Activated T-helper 2 cell treated with anti-CD3 and anti-CD28 coated beads, Interferon-gamma antibody, Interleukin-2, Interleukin-4, amounts not matched to agents 10 μg/mL and 5 μg/mL and 100 μg/mL, durations not matched to agents 14 hours and 24 hours and 36 hours (primary cell): ENCODE data around the gene CEACAM16. TPM values are rescaled to one million over a fixed set of nuclear protein-coding genes. Genes with fewer than 3 reads are reported as not detected.
A peak's percentile ranks its signal among the peaks of the same experiment; 100 is the strongest.

Experiments used
- DNase-seq: peaks from one replicate; pipeline ENCODE4 v3.0.0; 2021; ENCODE audit warnings: low spot score
- H3K27ac Mint-ChIP-seq: one replicate; pipeline ENCODE4 v1.8.0; 2021; ENCODE audit warnings: mixed read lengths
- H3K27me3 Mint-ChIP-seq: one replicate; pipeline ENCODE4 v1.8.0; 2021; ENCODE audit warnings: low read depth, mixed read lengths
- H3K36me3 Mint-ChIP-seq: one replicate; pipeline ENCODE4 v1.8.0; 2021; ENCODE audit warnings: low read depth, mixed read lengths
- H3K4me1 Mint-ChIP-seq: one replicate; pipeline ENCODE4 v1.8.0; 2021; ENCODE audit warnings: low read depth, mixed read lengths
- H3K4me3 Mint-ChIP-seq: one replicate; pipeline ENCODE4 v1.8.0; 2021; ENCODE audit warnings: low read depth, mild to moderate bottlenecking, moderate library complexity, mixed read lengths
- H3K9me3 Mint-ChIP-seq: one replicate; pipeline ENCODE4 v1.8.0; 2021; ENCODE audit warnings: mixed read lengths
- intact Hi-C: fragments of 100-400 bp; cut with micrococcal nuclease; formaldehyde crosslinking; loops from one replicate; pipeline ENCODE4 v1.15.1; 2023
- total RNA-seq: library from RNA; stranded (reverse); gene quantifications from 2 replicates; pipeline ENCODE4 v1.2.3, GENCODE V29; 2022

Gene CEACAM16
- total RNA-seq, 1 donor from 2014 or later = not detected

DNA sequence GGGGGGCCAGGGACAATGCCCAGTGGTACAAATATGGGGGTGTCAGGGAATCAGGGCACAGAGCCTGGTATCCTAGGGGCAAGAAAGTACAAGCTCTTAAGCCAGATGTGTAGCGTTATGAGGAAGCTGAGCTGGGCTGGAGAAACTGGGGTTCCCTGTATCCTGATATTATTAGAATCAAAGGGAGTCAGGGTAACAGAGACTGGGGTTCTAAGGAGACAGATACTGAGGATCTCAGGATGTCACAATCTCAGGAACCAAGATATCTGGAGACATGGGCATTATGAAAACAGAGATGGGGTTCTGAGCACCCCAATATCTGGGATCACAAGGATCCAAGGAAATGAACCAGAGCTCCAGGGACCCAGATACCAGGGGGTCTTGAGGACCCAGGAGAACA, 50.3 kb downstream of the CEACAM16 start:
- H3K27me3 Mint-ChIP-seq = peaks cover 3% of the 10 kb centered on the region
- peaks cover 56% of the 10 kb centered on the region for H3K4me1 Mint-ChIP-seq
- H3K4me3 Mint-ChIP-seq = peak overlapping the region; percentile 93
- intact Hi-C loops = no loop called here
- H3K36me3 Mint-ChIP-seq = peaks cover 50% of the 10 kb centered on the region
- peak overlapping the region; percentile 78 for H3K27ac Mint-ChIP-seq
- no peak for DNase-seq
- H3K9me3 Mint-ChIP-seq = no peaks in the 10 kb centered on the region

DNA sequence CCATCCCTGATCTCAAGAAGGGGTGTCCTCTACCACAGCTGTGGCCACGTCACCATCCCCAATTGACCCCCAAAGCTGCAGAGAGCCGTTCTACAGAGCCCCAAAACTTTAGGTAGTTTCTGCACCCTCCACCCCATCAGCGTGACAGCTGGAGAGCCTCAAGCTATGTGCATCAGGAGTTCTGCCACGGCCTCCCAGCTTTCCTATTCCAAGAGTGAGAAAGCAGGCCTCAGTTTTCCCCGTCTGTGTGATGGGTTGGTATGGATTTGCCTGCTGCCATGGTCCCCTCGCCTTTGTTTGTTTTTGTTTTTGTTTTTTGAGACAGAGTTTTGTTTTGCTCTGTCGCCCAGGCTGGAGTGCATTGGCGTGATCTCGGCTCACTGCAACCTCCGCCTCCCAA, 51.0 kb downstream of the CEACAM16 start:
- no peaks in the 10 kb centered on the region for H3K9me3 Mint-ChIP-seq
- peaks cover 3% of the 10 kb centered on the region for H3K27me3 Mint-ChIP-seq
- peak overlapping the region; percentile 93 for H3K4me3 Mint-ChIP-seq
- H3K27ac Mint-ChIP-seq = peak overlapping the region; percentile 78
- intact Hi-C loops = no loop called here
- H3K36me3 Mint-ChIP-seq = peaks cover 56% of the 10 kb centered on the region
- peaks cover 61% of the 10 kb centered on the region for H3K4me1 Mint-ChIP-seq
- no peak for DNase-seq

DNA sequence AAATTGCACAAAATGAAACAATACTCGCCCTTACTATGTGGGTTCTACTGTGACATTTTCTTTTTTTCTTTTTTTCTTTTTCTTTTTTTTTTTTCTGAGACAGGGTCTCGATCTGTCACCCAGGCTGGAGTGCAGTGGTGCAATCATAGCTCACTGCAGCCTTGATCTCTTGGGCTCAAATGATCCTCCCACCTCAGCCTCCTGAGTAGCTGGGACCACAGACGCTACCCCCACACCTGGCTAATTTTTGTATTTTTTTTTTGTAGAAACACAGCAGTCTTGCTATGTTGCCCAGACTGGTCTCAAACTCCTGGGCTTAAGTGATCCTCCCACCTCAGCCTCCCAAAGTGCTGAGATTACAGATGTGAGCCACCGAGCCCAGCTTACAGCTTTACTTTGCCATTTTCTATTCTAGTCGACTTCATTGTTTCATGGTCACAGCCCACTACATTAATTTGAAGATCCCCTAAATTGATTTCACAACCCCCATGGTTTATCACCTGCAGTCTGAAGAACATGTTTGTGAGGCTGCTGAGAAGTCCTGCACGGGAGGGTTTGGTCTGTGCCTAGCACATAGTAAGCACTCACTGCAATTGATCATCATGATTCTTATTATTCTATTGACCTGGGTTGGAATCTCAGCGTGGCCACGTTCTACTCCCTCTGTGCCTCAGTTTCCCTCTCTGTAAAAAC, 53.3 kb downstream of the CEACAM16 start:
- peaks cover 51% of the 10 kb centered on the region for H3K4me1 Mint-ChIP-seq
- H3K27ac Mint-ChIP-seq = peak overlapping the region; percentile 86
- no peaks in the 10 kb centered on the region for H3K9me3 Mint-ChIP-seq
- peak overlapping the region; percentile 93 for H3K4me3 Mint-ChIP-seq
- DNase-seq = no peak
- intact Hi-C loops = loop anchor here (2.0 kb wide), 1 partner anchor 139 kb away; the partner anchor contains the start of gene TOMM40
- no peaks in the 10 kb centered on the region for H3K27me3 Mint-ChIP-seq
- H3K36me3 Mint-ChIP-seq = peaks cover 71% of the 10 kb centered on the region

DNA sequence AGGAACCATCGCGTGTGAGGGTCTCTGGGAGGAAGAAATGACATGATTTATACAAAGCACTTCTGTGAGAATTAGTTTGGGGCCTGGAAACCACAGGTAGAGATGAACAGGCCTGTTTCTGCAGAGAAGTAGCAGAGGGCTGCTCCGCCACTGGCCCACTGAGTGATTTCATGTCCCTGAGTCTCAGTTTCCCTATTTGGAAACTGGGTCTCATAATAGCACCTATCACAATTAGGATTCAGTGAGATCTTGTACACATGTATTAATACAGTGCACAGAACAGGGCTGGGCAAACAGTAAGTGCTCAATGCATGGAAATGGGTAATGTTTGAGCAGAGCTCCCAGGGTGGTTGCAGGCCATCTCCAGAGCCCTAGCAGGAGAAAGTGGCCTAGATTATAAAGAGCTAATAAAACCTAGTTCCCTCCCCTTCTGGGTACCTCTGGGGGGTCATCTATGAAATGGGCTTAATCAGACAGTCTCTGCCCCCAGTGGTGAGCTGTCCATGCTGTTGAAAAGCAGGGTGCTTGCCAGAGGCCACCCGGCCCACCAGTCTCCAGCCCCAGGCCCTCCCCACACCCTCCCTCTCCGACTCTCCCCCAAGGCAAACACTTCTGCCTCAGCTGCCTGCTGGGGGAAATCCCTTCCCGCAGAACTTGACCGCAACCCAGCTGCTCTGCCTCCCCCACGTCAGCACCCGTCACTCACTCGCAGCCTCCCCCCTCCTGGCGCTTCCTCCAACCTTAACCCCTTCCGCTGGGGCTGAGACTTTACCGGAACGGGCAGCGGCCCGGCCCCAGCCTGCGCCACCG, 54.1 kb downstream of the CEACAM16 start:
- H3K27ac Mint-ChIP-seq = peak overlapping the region; percentile 86
- intact Hi-C loops = loop anchor here (1.0 to 2.0 kb wide), 2 partner anchors 17 to 138 kb away; partner anchors contain the start of gene TOMM40
- H3K9me3 Mint-ChIP-seq = no peaks in the 10 kb centered on the region
- peaks cover 77% of the 10 kb centered on the region for H3K36me3 Mint-ChIP-seq
- DNase-seq = peak; percentile 96
- peak overlapping the region; percentile 93 for H3K4me3 Mint-ChIP-seq
- peaks cover 49% of the 10 kb centered on the region for H3K4me1 Mint-ChIP-seq
- H3K27me3 Mint-ChIP-seq = no peaks in the 10 kb centered on the region

DNA sequence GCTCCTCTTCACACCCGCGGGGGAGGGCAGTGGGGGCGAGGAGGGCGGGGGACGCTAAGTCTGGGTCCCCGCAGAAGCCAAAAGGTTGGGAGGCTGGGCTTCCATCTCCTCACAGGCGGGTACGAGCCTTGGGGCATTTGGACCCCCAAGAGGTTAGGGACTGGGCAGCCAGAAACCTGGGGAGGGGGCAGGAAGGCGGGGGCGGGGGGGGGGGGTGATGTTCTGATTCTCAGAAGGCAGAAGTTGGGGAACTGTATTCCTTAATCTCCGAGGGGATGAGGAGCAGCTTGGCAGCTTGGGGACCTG, 54.6 kb downstream of the CEACAM16 start:
- H3K9me3 Mint-ChIP-seq = no peaks in the 10 kb centered on the region

DNA sequence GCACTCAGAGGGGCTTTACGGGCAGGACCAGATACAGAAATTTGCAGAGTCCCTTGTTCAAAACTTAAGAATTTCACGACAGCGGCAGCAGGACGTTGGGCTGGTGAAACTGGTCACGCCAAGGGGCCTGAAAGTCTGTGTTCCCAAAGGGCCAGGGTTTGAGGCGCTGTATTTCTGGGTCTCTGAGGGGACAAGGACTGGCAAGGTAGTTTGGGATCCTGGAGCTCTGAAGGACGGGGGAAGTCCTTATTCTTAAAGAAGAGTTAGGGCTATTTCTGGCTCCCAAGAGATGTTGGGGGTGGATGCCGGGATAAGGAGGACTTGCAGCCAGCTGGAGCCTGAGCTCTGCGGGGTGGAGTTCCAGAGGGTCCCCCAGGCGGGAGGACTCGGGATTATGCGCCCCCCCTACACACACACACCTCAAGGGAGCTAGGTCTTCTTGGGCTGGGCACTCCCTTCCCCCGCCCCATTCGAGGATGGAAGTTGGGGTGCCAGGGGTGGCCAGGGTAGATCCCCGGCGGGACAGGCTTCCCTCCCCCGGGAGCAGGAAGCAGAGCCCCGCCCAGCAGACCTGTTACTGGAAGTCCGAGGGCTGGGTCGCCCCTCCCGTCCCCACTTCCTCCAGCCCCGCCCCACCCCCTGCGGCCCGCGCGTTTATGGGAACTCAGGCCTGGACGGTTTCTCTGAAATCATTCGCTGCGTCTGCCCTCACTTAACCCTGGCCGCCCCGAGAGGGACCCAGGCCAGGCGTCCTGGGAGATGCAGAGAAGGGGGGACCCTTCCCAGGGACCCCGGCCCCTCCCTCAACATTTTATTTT, 55.2 kb downstream of the CEACAM16 start:
- Mint-ChIP-seq H3K9me3 (no peaks in the 10 kb centered on the region), H3K27me3 (no peaks in the 10 kb centered on the region), H3K4me1 (peaks cover 52% of the 10 kb centered on the region), H3K4me3 (peak overlapping the region; percentile 93), H3K36me3 (peaks cover 86% of the 10 kb centered on the region), H3K27ac (peak overlapping the region; percentile 93)
- DNase-seq = peak; percentile 66
- intact Hi-C loops = loop anchor here (1.0 to 2.0 kb wide), 2 partner anchors 16 to 137 kb away; partner anchors contain the start of gene TOMM40

More for the DNA sequence above, 54.6 kb downstream of the CEACAM16 start:
- Mint-ChIP-seq H3K27me3 (no peaks in the 10 kb centered on the region), H3K36me3 (peaks cover 83% of the 10 kb centered on the region), H3K4me3 (peak overlapping the region; percentile 93), H3K27ac (peak overlapping the region; percentile 86), H3K4me1 (peaks cover 51% of the 10 kb centered on the region)
- intact Hi-C loops = loop anchor here (1.0 to 2.0 kb wide), 2 partner anchors 17 to 137 kb away; partner anchors contain the start of gene TOMM40
- DNase-seq = no peak

DNA sequence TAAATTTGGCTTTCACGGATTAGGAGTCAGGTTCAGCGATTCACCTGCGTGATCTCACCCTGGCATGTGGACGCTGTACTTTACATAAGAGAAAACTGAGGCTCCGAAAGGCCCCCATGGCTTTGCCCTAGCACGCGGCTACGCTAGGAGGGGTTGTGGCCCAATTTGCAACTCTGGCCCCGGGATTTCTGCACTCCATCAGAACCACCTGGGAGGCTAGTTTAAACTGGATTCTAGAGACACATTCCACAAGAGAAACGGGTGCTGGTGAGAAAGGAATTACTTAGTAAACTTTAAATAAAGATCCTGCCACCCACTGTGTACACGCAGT, 55.8 kb downstream of the CEACAM16 start:
- intact Hi-C loops = no loop called here
- DNase-seq = no peak
- Mint-ChIP-seq H3K27me3 (no peaks in the 10 kb centered on the region), H3K4me1 (peaks cover 48% of the 10 kb centered on the region), H3K36me3 (peaks cover 82% of the 10 kb centered on the region), H3K9me3 (no peaks in the 10 kb centered on the region), H3K27ac (peak overlapping the region; percentile 93), H3K4me3 (peak overlapping the region; percentile 93)

DNA sequence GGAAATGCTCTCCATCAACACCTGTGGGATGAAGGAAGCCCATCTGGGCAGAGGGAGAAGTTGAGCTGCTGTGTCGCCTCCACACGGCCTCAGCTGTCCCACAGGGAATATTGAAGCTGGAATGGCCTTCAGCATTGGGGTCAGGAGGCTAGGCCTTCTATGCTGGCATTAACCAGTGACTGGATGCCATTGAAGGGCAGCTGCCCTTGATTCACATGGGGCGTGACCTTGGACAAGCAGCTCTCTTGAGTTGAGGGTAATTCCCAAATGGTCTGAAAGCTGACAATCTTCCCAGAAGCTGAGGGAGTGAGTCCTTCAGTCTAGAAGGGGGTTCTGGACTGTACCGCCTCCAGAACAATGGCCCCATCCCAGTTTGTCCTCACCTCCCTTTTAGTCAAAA, 56.3 kb downstream of the CEACAM16 start:
- no peaks in the 10 kb centered on the region for H3K27me3 Mint-ChIP-seq
- intact Hi-C loops = no loop called here
- peaks cover 82% of the 10 kb centered on the region for H3K36me3 Mint-ChIP-seq
- no peaks in the 10 kb centered on the region for H3K9me3 Mint-ChIP-seq
- H3K4me3 Mint-ChIP-seq = peak overlapping the region; percentile 93
- no peak for DNase-seq
- H3K27ac Mint-ChIP-seq = peak overlapping the region; percentile 93
- peaks cover 48% of the 10 kb centered on the region for H3K4me1 Mint-ChIP-seq

DNA sequence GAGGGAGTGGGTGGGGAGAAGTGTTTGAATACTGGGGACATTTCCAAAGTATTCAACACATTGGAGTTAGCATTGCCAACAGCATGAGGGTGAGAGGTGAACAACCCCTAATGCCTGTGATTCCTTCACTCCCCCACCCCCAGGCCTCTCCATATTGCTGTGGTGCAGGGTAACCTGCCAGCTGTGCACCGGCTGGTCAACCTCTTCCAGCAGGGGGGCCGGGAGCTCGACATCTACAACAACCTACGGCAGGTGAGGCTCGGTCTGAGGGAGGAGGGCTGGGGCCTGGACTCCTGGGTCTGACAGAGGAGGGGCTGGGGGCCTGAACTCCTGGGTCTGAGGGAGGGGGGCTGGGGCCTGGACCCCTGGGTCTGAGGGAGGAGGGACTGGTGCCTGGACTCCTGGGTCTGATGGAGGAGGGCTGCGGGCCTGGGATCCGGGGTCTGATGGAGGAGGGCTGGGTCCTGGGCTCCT, 57.2 kb downstream of the CEACAM16 start:
- Mint-ChIP-seq H3K27ac (peak overlapping the region; percentile 52), H3K27me3 (no peaks in the 10 kb centered on the region), H3K36me3 (peaks cover 82% of the 10 kb centered on the region), H3K4me3 (peak overlapping the region; percentile 13), H3K9me3 (no peaks in the 10 kb centered on the region), H3K4me1 (peaks cover 40% of the 10 kb centered on the region)
- intact Hi-C loops = no loop called here
- DNase-seq = no peak

DNA sequence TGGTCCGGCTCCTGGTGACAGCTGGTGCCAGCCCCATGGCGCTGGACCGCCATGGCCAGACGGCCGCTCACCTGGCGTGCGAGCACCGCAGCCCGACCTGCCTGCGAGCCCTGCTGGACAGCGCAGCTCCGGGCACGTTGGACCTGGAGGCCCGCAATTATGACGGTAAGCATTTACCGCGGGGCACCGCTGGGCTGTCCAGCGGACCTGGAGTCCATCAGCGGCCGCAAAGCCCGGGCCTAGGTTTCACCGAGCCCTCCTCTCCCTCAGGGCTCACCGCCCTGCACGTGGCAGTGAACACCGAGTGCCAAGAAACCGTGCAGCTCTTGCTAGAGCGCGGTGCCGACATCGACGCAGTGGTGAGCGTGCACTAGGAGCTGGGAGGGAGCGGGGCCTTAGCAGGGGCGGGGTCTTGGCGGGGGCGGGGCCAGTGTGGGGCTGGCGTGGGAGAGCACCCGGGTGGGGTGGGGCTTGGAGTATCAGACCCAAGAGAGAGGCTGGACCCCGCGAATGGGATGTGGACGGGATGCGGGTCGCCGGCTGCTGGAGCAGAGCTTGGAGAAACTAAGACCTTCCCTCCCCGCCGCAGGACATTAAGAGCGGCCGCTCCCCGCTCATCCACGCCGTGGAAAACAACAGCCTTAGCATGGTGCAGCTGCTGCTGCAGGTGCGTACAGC, 58.2 kb downstream of the CEACAM16 start:
- H3K36me3 Mint-ChIP-seq = peaks cover 76% of the 10 kb centered on the region
- no peak overlapping the region for H3K4me3 Mint-ChIP-seq
- peaks cover 31% of the 10 kb centered on the region for H3K4me1 Mint-ChIP-seq
- DNase-seq = no peak
- intact Hi-C loops = no loop called here
- no peak overlapping the region for H3K27ac Mint-ChIP-seq
- H3K27me3 Mint-ChIP-seq = no peaks in the 10 kb centered on the region
- H3K9me3 Mint-ChIP-seq = no peaks in the 10 kb centered on the region

DNA sequence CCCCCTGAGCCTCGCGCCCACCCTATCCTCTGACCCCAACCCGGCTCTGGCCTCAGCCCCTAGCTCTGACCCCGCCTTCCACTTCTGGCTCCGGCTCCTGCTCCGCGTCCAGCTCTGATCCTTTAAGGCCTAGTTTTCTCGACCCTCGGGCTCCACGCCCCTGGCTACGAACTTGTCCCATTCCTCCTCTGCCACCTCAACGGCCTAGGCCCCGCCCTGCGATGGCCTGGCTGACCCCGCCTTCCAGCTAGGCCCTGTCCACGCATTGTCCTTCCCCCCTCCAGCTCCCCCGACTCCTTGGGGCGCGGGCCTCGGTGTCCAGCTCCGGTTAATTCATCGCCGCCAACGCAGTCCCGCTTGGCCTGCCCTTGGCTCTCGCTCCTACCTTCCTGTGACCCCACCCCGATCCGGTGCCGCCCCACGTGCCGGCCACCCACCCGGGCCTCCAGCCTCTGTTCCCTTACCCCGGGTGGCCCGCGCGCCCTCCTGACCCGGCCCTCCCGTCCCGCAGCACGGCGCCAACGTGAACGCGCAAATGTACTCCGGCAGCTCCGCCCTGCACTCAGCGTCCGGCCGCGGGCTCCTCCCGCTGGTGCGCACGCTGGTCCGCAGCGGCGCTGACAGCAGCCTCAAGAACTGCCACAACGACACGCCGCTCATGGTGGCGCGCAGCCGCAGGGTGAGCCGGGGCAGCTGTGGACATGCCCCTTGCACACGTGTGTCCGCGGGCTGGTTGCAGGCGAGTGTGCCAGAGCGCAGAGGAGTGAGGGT, 59.0 kb downstream of the CEACAM16 start:
- H3K27me3 Mint-ChIP-seq = no peaks in the 10 kb centered on the region
- no peak overlapping the region for H3K4me3 Mint-ChIP-seq
- H3K4me1 Mint-ChIP-seq = peaks cover 24% of the 10 kb centered on the region

More for the DNA sequence above, 59.0 kb downstream of the CEACAM16 start:
- Mint-ChIP-seq H3K36me3 (peaks cover 70% of the 10 kb centered on the region), H3K9me3 (no peaks in the 10 kb centered on the region), H3K27ac (no peak overlapping the region)
- no peak for DNase-seq
- intact Hi-C loops = no loop called here
